GM12878 (cell line): ENCODE data around the gene LMX1B. TPM values are rescaled to one million over a fixed set of nuclear protein-coding genes. Genes with fewer than 3 reads are reported as not detected.

ENCODE experiments used
- ATAC-seq: fragments of 200-7000 bp; cut with Tn5 transposase; 3 replicates; pipeline ENCODE4 v1.9.1; 2020; ENCODE audit warnings: mild to moderate bottlenecking, moderate library complexity
- BruUV-seq: library from RNA; stranded (reverse); fragments of 400-500 nt; replicated peaks from 2 replicates; lab custom pipeline; 2021; lab: Mats Ljungman, UMichigan
- CTCF ChIA-PET: fragments of 300-600 bp; sonication (Branson Sonifier 250); formaldehyde crosslinking; extraction: SDS; loops from one replicate; lab custom pipeline; 2021; ENCODE audit warnings: inconsistent platforms; lab: Yijun Ruan, JAX
- POLR2A ChIA-PET: fragments of 350-600 bp; formaldehyde crosslinking; extraction: SDS; loops from one replicate; lab custom pipeline; 2021; ENCODE audit warnings: inconsistent platforms; lab: Charles Lee
- RAD21 ChIA-PET: fragments of 300-600 bp; sonication (Branson Sonifier 250); formaldehyde crosslinking; loops from one replicate; lab custom pipeline; 2023; ENCODE audit warnings: antibody characterized with exemption; ENCODE audit not compliant: unreplicated experiment; lab: Charles Lee
- SMC1A ChIA-PET: fragments of 300-600 bp; sonication (Branson Sonifier 250); formaldehyde crosslinking; loops from one replicate; lab custom pipeline; 2023; ENCODE audit not compliant: unreplicated experiment, uncharacterized antibody; lab: Charles Lee
- DNase-seq: peaks from one replicate; pipeline ENCODE4 v3.0.0-alpha.2; 2011; ENCODE audit warnings: low read depth, low spot score
- FAIRE-seq: peaks from 3 replicates; lab custom pipeline; 2011; peaks lifted over from hg19 to GRCh38; lab: Jason Lieb, UNC
- H2AFZ ChIP-seq: 2 replicates; pipeline ENCODE4 v1.6.0; 2011; ENCODE audit warnings: low read depth, low read length, control low read depth; ENCODE audit not compliant: control insufficient read depth
- H3K27ac ChIP-seq: 2 replicates; pipeline ENCODE4 v1.5.1; 2011; ENCODE audit warnings: control low read depth; ENCODE audit not compliant: control insufficient read depth, insufficient read depth
- H3K27me3 ChIP-seq, 2 experiments: replicated peaks in 1 of 2; 2 replicates each; pipeline versions ENCODE4 v1.6.0 to v1.6.1; 2011; ENCODE audit warnings: low read length in 1 of 2; ENCODE audit not compliant: control insufficient read depth in 2 of 2, insufficient read depth in 2 of 2
- H3K36me3 ChIP-seq, 2 experiments: 2 replicates each; pipeline ENCODE4 v1.5.1; 2011; ENCODE audit warnings: low read length in 1 of 2; ENCODE audit not compliant: control insufficient read depth in 2 of 2, insufficient read depth in 2 of 2
- H3K4me1 ChIP-seq: 2 replicates; pipeline ENCODE4 v1.6.1; 2011; ENCODE audit warnings: mild to moderate bottlenecking, low read length, moderate library complexity, mixed read lengths; ENCODE audit not compliant: control insufficient read depth, insufficient read depth
- H3K4me2 ChIP-seq: 2 replicates; pipeline ENCODE4 v1.6.0; 2011; ENCODE audit warnings: control low read depth; ENCODE audit not compliant: control insufficient read depth, insufficient read depth
- H3K4me3 ChIP-seq: fragments of 200-600 bp; sonication (generic); 2 replicates; pipeline ENCODE4 v1.5.1; 2016
- H3K79me2 ChIP-seq: 2 replicates; pipeline ENCODE4 v1.6.0; 2011; ENCODE audit warnings: low read length; ENCODE audit not compliant: control insufficient read depth, insufficient read depth
- H3K9ac ChIP-seq: 2 replicates; pipeline ENCODE4 v1.8.0; 2011; ENCODE audit warnings: low read length, control low read depth, mixed read lengths; ENCODE audit not compliant: control insufficient read depth, insufficient read depth
- H3K9me3 ChIP-seq: replicated peaks from 3 replicates; pipeline ENCODE4 v1.5.1; 2011; ENCODE audit warnings: mild to moderate bottlenecking, low read length; ENCODE audit not compliant: control insufficient read depth, insufficient read depth
- H4K20me1 ChIP-seq: 2 replicates; pipeline ENCODE4 v1.6.0; 2011; ENCODE audit not compliant: control insufficient read depth, insufficient read depth
- ATF7 ChIP-seq: fragments of 450-650 bp; IDR thresholded peaks from 2 replicates; pipeline ENCODE4 v1.6.1; 2016; ENCODE audit warnings: low read depth, mild to moderate bottlenecking
- KDM1A ChIP-seq: fragments of 200-600 bp; sonication (generic); IDR thresholded peaks from 2 replicates; pipeline ENCODE4 v1.6.1; 2016; ENCODE audit warnings: borderline replicate concordance
- MTA2 ChIP-seq: fragments of 450-650 bp; IDR thresholded peaks from 2 replicates; pipeline ENCODE4 v1.6.1; 2016; ENCODE audit warnings: low read depth, mild to moderate bottlenecking, moderate library complexity
- MTA3 ChIP-seq: IDR thresholded peaks from 2 replicates; pipeline ENCODE4 v1.6.1; 2012; ENCODE audit warnings: low read length, inconsistent platforms, borderline replicate concordance
- POLR2AphosphoS5 ChIP-seq: IDR thresholded peaks from 2 replicates; pipeline ENCODE4 v1.6.1; 2011; ENCODE audit warnings: mild to moderate bottlenecking, low read length, inconsistent platforms
- RCOR1 ChIP-seq: conservative IDR thresholded peaks from 2 replicates; pipeline ENCODE4 v1.6.1; 2012; ENCODE audit warnings: low read depth, low read length, improper control_type of control experiment
- SRF ChIP-seq, 2 experiments: IDR thresholded peaks; 2 replicates each; pipeline ENCODE4 v1.6.1; 2011; ENCODE audit warnings: low read depth in 2 of 2, low read length in 2 of 2, mild to moderate bottlenecking in 1 of 2, moderate library complexity in 1 of 2
- WGBS: methylation state at CpG from one replicate; pipeline ENCODE4 v1.1.6; 2016; ENCODE audit warnings: low lambda C conversion rate; ENCODE audit not compliant: insufficient replicate concordance, insufficient coverage; ENCODE audit errors: missing lambda C conversion rate; 5-methylcytosine and 5-hydroxymethylcytosine counted together
- in situ Hi-C: fragments of 300-500 bp; cut with MboI; formaldehyde crosslinking; loops from 9 replicates; pipeline ENCODE4 v1.14.3; 2018; ENCODE audit warnings: mixed read lengths
- intact Hi-C: fragments of 100-400 bp; cut with micrococcal nuclease; formaldehyde crosslinking; loops from one replicate; pipeline ENCODE4 v1.14.2; 2022; ENCODE audit not compliant: unreplicated experiment
- polyA plus RNA-seq, 11 experiments: library from polyadenylated mRNA; depleted of rRNA in 4 of 11; unstranded in 6 of 11; stranded (reverse) in 5 of 11; fragments of >200 nt; fragmentation: Nextera tagmentation in 4 of 11; fragmentation: Illumina TruSeq in 1 of 11; extraction: Ambion mirVana in 4 of 11; extraction: Trizol in 1 of 11; gene quantifications; 1 replicate in 1 of 11; 2 replicates in 10 of 11; pipeline versions ENCODE4 v1.2.1 to v1.2.3, GENCODE V29; 2011 to 2016; ENCODE audit warnings: inconsistent platforms in 2 of 11, missing spikeins in 2 of 11, low read depth in 1 of 11
- total RNA-seq, 4 experiments: library from RNA; depleted of rRNA in 3 of 4; stranded (reverse); fragments of >200 nt in 3 of 4; fragmentation: Illumina TruSeq in 1 of 4; extraction: Trizol in 1 of 4; gene quantifications; 2 replicates each; pipeline versions ENCODE4 v1.2.1 to v1.2.3, GENCODE V29; 2013 to 2021
- TF ChIP-seq, protein P1 (sequence below): IDR thresholded peaks from 2 replicates; pipeline ENCODE4 v1.6.1; 2011; ENCODE audit warnings: borderline replicate concordance, low read depth, mild to moderate bottlenecking, moderate library complexity, low read length; ENCODE audit not compliant: insufficient read depth, poor library complexity, severe bottlenecking
- TF ChIP-seq, protein P2 (sequence below): fragments of 450-650 bp; formaldehyde crosslinking; IDR thresholded peaks from 2 replicates; pipeline ENCODE4 v1.5.0; 2022; ENCODE audit warnings: mild to moderate bottlenecking, missing genetic modification characterization
- TF ChIP-seq, protein P3 (sequence below): IDR thresholded peaks from 2 replicates; pipeline ENCODE4 v1.6.1; 2011; ENCODE audit warnings: low read depth, low read length, improper control_type of control experiment, borderline replicate concordance

LMX1B gene
- total and polyA plus RNA-seq, 10 of the 15 experiments (the other 5 are each of a cell fraction or from before 2014, with no cell fraction given): not detected

DNA sequence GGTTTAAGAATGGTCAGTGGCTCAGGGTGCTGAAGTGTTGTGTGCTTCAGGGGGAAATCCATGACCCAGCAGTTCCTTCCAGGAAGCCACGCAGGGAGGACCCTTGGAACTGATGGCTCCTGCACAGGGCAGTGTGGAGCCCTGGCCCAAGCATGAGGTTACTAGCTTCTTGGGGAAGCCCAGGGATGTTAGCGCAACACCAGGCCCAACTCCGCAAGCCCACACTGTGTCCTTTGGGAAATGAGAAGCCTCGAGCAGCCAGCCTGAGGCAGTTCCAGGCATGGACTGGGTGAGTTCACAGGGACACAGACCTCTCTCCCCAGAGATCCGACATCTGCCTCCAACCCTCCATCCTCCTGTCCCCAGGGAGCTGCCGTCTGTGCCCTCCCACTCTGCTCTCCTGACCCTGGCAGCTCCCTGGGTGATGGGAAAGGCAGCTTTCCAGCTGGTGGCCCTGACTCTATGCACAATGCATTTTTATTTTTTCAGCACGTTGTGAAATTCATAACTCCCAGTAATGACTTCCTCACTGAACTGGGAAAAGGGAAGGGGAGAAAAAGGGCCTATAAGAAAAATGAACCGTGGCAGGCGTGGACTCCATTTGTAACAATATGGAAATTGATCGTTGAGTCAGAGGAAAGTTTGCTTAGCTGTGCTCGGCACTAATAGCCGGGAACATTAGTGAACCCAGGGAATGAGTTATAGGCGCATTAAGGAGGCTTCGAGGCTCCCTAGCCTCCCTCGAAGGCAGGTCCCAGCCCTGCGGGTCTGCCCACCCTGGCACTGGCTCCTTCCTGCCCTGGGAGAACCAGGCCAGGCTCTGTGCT lies 34.1 kb downstream of the LMX1B start:
- Histone ChIP-seq H3K9ac (no peak overlapping the region), H3K79me2 (no peaks in the 10 kb centered on the region), H3K36me3 (no peaks in the 10 kb centered on the region), H3K4me1 (no peaks in the 10 kb centered on the region), H3K27ac (no peak overlapping the region), H4K20me1 (no peaks in the 10 kb centered on the region), H2AFZ (no peak overlapping the region), H3K4me2 (no peak overlapping the region), H3K4me3 (no peak overlapping the region), H3K27me3 (peaks cover 12 to 16% of the 10 kb centered on the region in 2 experiments), H3K9me3 (no peaks in the 10 kb centered on the region)
- POLR2A ChIA-PET: no interaction called here
- CTCF ChIA-PET: interaction anchor here (0.5 kb wide), 1 partner anchor 632 kb away, joined by 3 read pairs; no protein-coding TSS in a partner anchor
- RAD21 ChIA-PET: no interaction called here
- FAIRE-seq (no peak), DNase-seq (no peak), ATAC-seq (no peak)
- 19% methylated on average over 16 of the region's 16 CpGs for WGBS
- intact Hi-C loops: no loop called here
- TF ChIP-seq MTA3 (no peak), KDM1A (no peak)
- TF ChIP-seq, protein P1, sequence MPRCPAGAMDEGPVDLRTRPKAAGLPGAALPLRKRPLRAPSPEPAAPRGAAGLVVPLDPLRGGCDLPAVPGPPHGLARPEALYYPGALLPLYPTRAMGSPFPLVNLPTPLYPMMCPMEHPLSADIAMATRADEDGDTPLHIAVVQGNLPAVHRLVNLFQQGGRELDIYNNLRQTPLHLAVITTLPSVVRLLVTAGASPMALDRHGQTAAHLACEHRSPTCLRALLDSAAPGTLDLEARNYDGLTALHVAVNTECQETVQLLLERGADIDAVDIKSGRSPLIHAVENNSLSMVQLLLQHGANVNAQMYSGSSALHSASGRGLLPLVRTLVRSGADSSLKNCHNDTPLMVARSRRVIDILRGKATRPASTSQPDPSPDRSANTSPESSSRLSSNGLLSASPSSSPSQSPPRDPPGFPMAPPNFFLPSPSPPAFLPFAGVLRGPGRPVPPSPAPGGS: no peak
- in situ Hi-C loops: no loop called here
- SMC1A ChIA-PET: no interaction called here
- no TSS peak for BruUV-seq

DNA sequence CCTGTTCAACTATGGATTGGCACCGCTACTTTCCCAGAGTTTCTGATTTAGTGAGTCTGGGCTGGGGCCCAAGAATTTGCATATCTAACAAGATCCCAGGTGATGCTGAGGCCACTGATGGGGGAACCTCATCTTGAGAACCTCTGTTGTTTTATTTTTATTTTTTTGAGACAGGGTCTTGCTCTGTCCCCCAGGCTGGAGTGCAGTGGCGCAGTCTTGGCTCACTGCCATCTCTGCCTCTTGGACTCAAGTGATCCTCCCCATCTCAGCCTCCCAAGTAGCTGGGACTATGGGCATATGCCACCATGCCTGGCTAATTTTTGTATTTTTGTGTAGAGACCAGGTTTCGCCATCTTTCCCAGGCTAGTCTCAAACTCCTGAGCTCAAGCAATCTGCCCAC lies 35.7 kb downstream of the LMX1B start:
- 12% methylated on average over 3 of the region's 3 CpGs for WGBS
- DNase-seq: no peak
- Histone ChIP-seq H3K4me2 (no peak overlapping the region), H3K27ac (no peak overlapping the region), H3K9me3 (no peaks in the 10 kb centered on the region), H3K79me2 (no peaks in the 10 kb centered on the region), H3K27me3 (peaks cover 12 to 15% of the 10 kb centered on the region in 2 experiments), H3K9ac (no peak overlapping the region), H2AFZ (no peak overlapping the region), H3K4me1 (no peaks in the 10 kb centered on the region), H3K36me3 (no peaks in the 10 kb centered on the region), H3K4me3 (no peak overlapping the region), H4K20me1 (no peaks in the 10 kb centered on the region)
- no TSS peak for BruUV-seq
- ChIA-PET SMC1A (no interaction called here), POLR2A (no interaction called here), RAD21 (no interaction called here), CTCF (interaction anchor here (0.6 kb wide), 1 partner anchor 818 kb away, joined by 3 read pairs; no protein-coding TSS in a partner anchor)
- FAIRE-seq: no peak
- in situ Hi-C loops (no loop called here), intact Hi-C loops (no loop called here)
- ATAC-seq: no peak
- TF ChIP-seq POLR2AphosphoS5 (no peak), MTA2 (no peak), ATF7 (no peak), RCOR1 (no peak), SRF (IDR thresholded peaks at IDR 0.05; ENCODE audit: low read depth in 2 of 2, low read length in 2 of 2) (no peak)
- TF ChIP-seq, protein P2, sequence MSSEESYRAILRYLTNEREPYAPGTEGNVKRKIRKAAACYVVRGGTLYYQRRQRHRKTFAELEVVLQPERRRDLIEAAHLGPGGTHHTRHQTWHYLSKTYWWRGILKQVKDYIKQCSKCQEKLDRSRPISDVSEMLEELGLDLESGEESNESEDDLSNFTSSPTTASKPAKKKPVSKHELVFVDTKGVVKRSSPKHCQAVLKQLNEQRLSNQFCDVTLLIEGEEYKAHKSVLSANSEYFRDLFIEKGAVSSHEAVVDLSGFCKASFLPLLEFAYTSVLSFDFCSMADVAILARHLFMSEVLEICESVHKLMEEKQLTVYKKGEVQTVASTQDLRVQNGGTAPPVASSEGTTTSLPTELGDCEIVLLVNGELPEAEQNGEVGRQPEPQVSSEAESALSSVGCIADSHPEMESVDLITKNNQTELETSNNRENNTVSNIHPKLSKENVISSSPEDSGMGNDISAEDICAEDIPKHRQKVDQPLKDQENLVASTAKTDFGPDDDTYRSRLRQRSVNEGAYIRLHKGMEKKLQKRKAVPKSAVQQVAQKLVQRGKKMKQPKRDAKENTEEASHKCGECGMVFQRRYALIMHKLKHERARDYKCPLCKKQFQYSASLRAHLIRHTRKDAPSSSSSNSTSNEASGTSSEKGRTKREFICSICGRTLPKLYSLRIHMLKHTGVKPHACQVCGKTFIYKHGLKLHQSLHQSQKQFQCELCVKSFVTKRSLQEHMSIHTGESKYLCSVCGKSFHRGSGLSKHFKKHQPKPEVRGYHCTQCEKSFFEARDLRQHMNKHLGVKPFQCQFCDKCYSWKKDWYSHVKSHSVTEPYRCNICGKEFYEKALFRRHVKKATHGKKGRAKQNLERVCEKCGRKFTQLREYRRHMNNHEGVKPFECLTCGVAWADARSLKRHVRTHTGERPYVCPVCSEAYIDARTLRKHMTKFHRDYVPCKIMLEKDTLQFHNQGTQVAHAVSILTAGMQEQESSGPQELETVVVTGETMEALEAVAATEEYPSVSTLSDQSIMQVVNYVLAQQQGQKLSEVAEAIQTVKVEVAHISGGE (CRISPR knock-in tag): no peak
- TF ChIP-seq, protein P3, sequence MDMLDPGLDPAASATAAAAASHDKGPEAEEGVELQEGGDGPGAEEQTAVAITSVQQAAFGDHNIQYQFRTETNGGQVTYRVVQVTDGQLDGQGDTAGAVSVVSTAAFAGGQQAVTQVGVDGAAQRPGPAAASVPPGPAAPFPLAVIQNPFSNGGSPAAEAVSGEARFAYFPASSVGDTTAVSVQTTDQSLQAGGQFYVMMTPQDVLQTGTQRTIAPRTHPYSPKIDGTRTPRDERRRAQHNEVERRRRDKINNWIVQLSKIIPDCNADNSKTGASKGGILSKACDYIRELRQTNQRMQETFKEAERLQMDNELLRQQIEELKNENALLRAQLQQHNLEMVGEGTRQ: no peak
